ENCODE results near the gene REG4. TPM values are rescaled to one million over a fixed set of nuclear protein-coding genes. Genes with fewer than 3 reads are reported as not detected.
A peak's percentile ranks its signal among the peaks of the same experiment; 100 is the strongest.

REG4 gene
- total and polyA plus RNA-seq, 2 of the 13 experiments (the other 11 are each of a cell fraction or from before 2014, with no cell fraction given): not detected

DNA sequence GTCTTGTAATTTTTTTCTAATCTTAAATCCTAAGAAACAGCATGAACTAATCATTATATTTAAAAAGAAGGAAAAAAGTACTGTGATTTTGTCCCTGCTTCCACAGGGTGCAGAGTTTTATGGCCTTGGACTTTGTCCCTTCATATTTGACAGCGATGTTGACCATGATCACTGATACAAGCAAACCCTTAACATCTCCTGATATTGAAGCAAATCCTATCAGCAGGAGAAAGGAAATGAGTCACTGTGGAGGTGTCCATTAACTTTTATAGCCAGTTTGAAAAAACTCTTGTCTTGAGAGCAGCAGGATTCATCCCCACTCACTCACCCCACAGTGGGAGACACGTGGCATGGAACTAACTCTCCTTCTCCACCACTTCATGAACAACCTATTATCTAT, 5.1 kb upstream of the REG4 start (continued):
- TF ChIP-seq TERF1 (CRISPR knock-in tag; IDR thresholded peaks at IDR 0.05): no peak
- peak; percentile 92 for TF ChIP-seq ARID3A (IDR thresholded peaks at IDR 0.05; ENCODE audit: low read depth, low read length)
- no peak for TF ChIP-seq HOXA9 (CRISPR knock-in tag; IDR thresholded peaks at IDR 0.05; ENCODE audit: borderline replicate concordance)
- TF ChIP-seq TOE1 (CRISPR knock-in tag; IDR thresholded peaks at IDR 0.05): no peak
- TF ChIP-seq ZFP82 (CRISPR knock-in tag; IDR thresholded peaks at IDR 0.05; ENCODE audit: borderline replicate concordance): no peak
- no peak for TF ChIP-seq PRPF4 (IDR thresholded peaks at IDR 0.05; ENCODE audit: low read depth, low read length, poor library complexity, severe bottlenecking)
- TF ChIP-seq ZNF407 (CRISPR knock-in tag; IDR thresholded peaks at IDR 0.05; ENCODE audit: not compliant biosample characterization): no peak
- no peak for TF ChIP-seq ZNF296 (CRISPR knock-in tag; conservative IDR thresholded peaks at IDR 0.05)
- TF ChIP-seq HIVEP1 (CRISPR knock-in tag; IDR thresholded peaks at IDR 0.05): no peak
- no peak for TF ChIP-seq GMEB2 (CRISPR knock-in tag; IDR thresholded peaks at IDR 0.05; ENCODE audit: low read depth)
- TF ChIP-seq ZNF850 (CRISPR knock-in tag; conservative IDR thresholded peaks at IDR 0.05): no peak
- no peak for TF ChIP-seq HNRNPH1 (optimal IDR thresholded peaks at IDR 0.05; ENCODE audit: low read depth, low read length)
- TF ChIP-seq, protein P1, sequence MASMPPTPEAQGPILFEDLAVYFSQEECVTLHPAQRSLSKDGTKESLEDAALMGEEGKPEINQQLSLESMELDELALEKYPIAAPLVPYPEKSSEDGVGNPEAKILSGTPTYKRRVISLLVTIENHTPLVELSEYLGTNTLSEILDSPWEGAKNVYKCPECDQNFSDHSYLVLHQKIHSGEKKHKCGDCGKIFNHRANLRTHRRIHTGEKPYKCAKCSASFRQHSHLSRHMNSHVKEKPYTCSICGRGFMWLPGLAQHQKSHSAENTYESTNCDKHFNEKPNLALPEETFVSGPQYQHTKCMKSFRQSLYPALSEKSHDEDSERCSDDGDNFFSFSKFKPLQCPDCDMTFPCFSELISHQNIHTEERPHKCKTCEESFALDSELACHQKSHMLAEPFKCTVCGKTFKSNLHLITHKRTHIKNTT (CRISPR knock-in tag; IDR thresholded peaks at IDR 0.05): no peak
- no peak for TF ChIP-seq TRIM24 (CRISPR knock-in tag; IDR thresholded peaks at IDR 0.05)
- no peak for TF ChIP-seq SCMH1 (CRISPR knock-in tag; IDR thresholded peaks at IDR 0.05; ENCODE audit: borderline replicate concordance)
- no peak for TF ChIP-seq ZNF616 (CRISPR knock-in tag; IDR thresholded peaks at IDR 0.05; ENCODE audit: low read depth)

All from HepG2 (cell line).